Heart right ventricle (tissue), 16 donors: ENCODE results near the gene VN1R5. TPM values are rescaled to one million over a fixed set of nuclear protein-coding genes. Genes with fewer than 3 reads are reported as not detected.

ENCODE experiments used
- ATAC-seq, 8 donors: fragments of 200-7000 bp; cut with Tn5 transposase; one replicate each; pipeline ENCODE4 v1.9.1; 2020; ENCODE audit warnings: mild to moderate bottlenecking in 8 of 8, moderate library complexity in 8 of 8, moderate number of reproducible peaks in 1 of 8
- DNase-seq, 2 donors: peaks; one replicate each; pipeline ENCODE4 v3.0.0-alpha.2; 2020
- H3K27ac ChIP-seq, 10 donors: fragments of 200-600 bp; sonication (generic) in 2 of 10; one replicate each; pipeline versions ENCODE4 v1.5.0 to v1.8.0; 2020 to 2022; ENCODE audit warnings: mild to moderate bottlenecking in 3 of 10
- H3K27me3 ChIP-seq, 7 donors: fragments of 200-600 bp; one replicate each; pipeline ENCODE4 v1.8.0; 2021 to 2022; ENCODE audit warnings: mild to moderate bottlenecking in 2 of 7
- H3K36me3 ChIP-seq, 9 donors: fragments of 200-600 bp; sonication (generic) in 1 of 9; one replicate each; pipeline versions ENCODE4 v1.5.0 to v1.8.0; 2020 to 2022; ENCODE audit warnings: mild to moderate bottlenecking in 2 of 9
- H3K4me1 ChIP-seq, 9 donors: fragments of 200-600 bp; sonication (generic) in 1 of 9; one replicate each; pipeline versions ENCODE4 v1.5.0 to v1.8.0; 2020 to 2022; ENCODE audit warnings: mild to moderate bottlenecking in 4 of 9
- H3K4me3 ChIP-seq, 10 donors: fragments of 200-600 bp; sonication (generic) in 2 of 10; one replicate each; pipeline versions ENCODE4 v1.5.0 to v1.8.0; 2020 to 2022; ENCODE audit warnings: mild to moderate bottlenecking in 7 of 10, moderate library complexity in 2 of 10
- H3K9me3 ChIP-seq, 11 donors: fragments of 200-600 bp in 10 of 11; sonication (generic) in 2 of 11; one replicate each; pipeline versions ENCODE4 v1.5.0 to v1.8.0; 2013 to 2022; ENCODE audit warnings: mild to moderate bottlenecking in 2 of 11, control low read depth in 1 of 11, moderate library complexity in 1 of 11
- CTCF ChIP-seq, 9 donors: fragments of 200-600 bp; sonication (generic) in 2 of 9; IDR thresholded peaks; one replicate each; pipeline versions ENCODE4 v1.5.0 to v1.8.0; 2021 to 2022; ENCODE audit warnings: antibody characterized with exemption in 9 of 9, mild to moderate bottlenecking in 5 of 9, moderate library complexity in 1 of 9
- WGBS, 2 donors: extraction: QIAGEN DNeasy Blood & Tissue Kit; methylation state at CpG; one replicate each; pipeline ENCODE4 v1.1.7; 2013; ENCODE audit warnings: inconsistent platforms in 1 of 2; 5-methylcytosine and 5-hydroxymethylcytosine counted together
- intact Hi-C, 10 donors: fragments of 100-400 bp; cut with DNase I; formaldehyde crosslinking; loops; one replicate each; pipeline versions ENCODE4 v1.11.1 to v1.14.2; 2022
- polyA plus RNA-seq, 2 donors: library from polyadenylated mRNA; stranded (reverse); fragments of 200-250 nt; gene quantifications; one replicate each; pipeline ENCODE4 v1.2.3, GENCODE V29; 2013
- total RNA-seq, 10 donors: library from RNA; stranded (reverse); fragmentation: NEBNext Ultra II Directional in 3 of 10; extraction: Animal tissue kit (Norgen Biotek cat#: 25700) in 3 of 10; gene quantifications; one replicate each; pipeline versions ENCODE4 v1.2.1 to v1.2.4, GENCODE V29; 2021 to 2023
- donor health status: Arrhythmogenic right ventricular cardiomyopathy.
- donor health status: ischemic (EF 13 %, LVEDD 7.1; RV severe dilation, severe dysfunction).
- donor health status: healthy with polysubstance abuse.
- donor health status: DM: no; HTN: yes; CAD: no.
- donor health status: DM: no; HTN: no; CAD: no.
- donor health status: ischemic (EF 25% LVEDD 6.9; RV normal size, moderate dysfunction).
- donor health status: ischemic (EF 25% LVEDD 5.7; RV mildly dilated, moderate dysfunction).
- donor health status: healthy.
- donor health status: DM: yes; HTN: yes; CAD: no.
- donor health status: Ischemic cardiomyopathy.
- donor health status: ischemic (EF 35%, LVEDD 5.7; RV mildly dilated, moderate dysfunction).
- donor health status: nonischemic (EF 11% LVEDD 7.7; RV severe dilation, severe dysfunction).
- donor health status: DM: yes; HTN: yes; CAD: no.
- donor health status: PGD.
- donor health status: ischemic (EF 29% LVEDD 5.4; RV normal size, mild dysfunction).
- donor health status: nonischemic (EF 23%, LVEDD 6.1; RV moderate dilation, normal function).

Gene VN1R5
- total and polyA plus RNA-seq, 12 donors: not detected

DNA sequence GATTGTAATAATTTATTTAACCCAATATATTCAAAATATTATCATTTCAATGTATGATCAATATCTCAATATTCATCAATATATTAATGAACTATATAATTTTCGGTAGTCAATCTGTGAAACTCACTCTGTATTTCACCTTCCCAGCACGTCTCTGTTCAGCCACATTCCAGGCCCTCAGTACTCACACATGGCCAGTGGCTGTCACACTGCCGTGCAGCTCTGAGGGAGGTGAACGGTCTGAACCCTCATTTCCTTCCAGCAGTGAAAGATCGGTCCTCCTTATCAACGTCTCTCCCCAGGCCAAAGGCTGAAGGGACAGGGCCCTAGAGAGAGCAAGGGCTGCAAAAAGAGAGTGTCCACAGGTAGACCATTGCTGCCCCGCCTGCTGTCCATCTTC lies 44.5 kb upstream of the VN1R5 start:
- WGBS, 2 donors: 53 to 55% methylated on average over 7 of the region's 7 CpGs
- intact Hi-C loops: loop anchor here in 3 of 10 donors (2.0 to 10.0 kb wide), 4 partner anchors 39 to 134 kb away; partner anchors contain the start of genes ZNF124 (in 1 of the 3), ZNF496 (in 1 of the 3), ZNF669 (in 1 of the 3) and ZNF670 (in 1 of the 3)
- peak overlapping the region in 4 of 10 donors; percentile 85 to 96 (median 94) for H3K4me3 ChIP-seq

DNA sequence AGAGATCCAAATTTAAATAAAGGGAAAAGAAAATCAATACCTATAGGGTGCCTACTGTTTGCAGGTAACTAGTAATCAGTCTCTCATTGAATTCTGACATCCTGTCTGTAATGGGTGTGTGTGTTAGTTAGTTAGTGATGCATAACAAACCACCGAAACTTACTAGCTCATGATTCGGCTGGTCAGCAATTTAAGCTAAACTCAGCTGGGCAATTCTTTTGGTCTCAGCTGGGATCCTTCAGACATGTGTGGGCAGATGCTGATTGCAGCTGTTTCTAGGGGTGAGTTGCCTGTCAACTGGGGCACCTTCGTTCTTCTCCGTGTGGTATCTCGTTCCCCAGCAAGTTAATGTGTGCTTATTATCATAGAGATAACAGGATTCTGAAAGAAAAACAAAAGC lies 43.9 kb upstream of the VN1R5 start:
- no peak for DNase-seq
- no peak for ATAC-seq
- Histone ChIP-seq H3K36me3 (peaks cover 0 to 10% (median 0%) of the 10 kb centered on the region in 9 donors), H3K4me3 (no peak overlapping the region), H3K27ac (no peak overlapping the region), H3K4me1 (peaks cover 0 to 36% (median 21%) of the 10 kb centered on the region in 9 donors), H3K27me3 (no peaks in the 10 kb centered on the region), H3K9me3 (no peaks in the 10 kb centered on the region)
- intact Hi-C loops: loop anchor here in 2 of 10 donors (5.0 to 10.0 kb wide), 2 partner anchors 123 to 135 kb away; partner anchors contain the start of genes ZNF496 (in 1 of the 2) and ZNF670 (in 1 of the 2)
- whole genome bisulfite sequencing, 2 donors: 55 to 60% methylated on average over 5 of the region's 5 CpGs
- no peak for TF ChIP-seq CTCF (IDR thresholded peaks at IDR 0.05)

More for the DNA sequence above, 44.5 kb upstream of the VN1R5 start:
- TF ChIP-seq CTCF (IDR thresholded peaks at IDR 0.05): no peak
- Histone ChIP-seq H3K36me3 (peaks cover 0 to 17% (median 0%) of the 10 kb centered on the region in 9 donors), H3K4me1 (peaks cover 0 to 36% (median 21%) of the 10 kb centered on the region in 9 donors), H3K9me3 (no peaks in the 10 kb centered on the region), H3K27ac (peak overlapping the region in 8 of 10 donors; percentile 47 to 97 (median 92)), H3K27me3 (no peaks in the 10 kb centered on the region)
- ATAC-seq (no peak), DNase-seq (no peak)

GRCh38 chr1:247212627-247213617 lies 43.0 kb upstream of the VN1R5 start:
- no peak for TF ChIP-seq CTCF (IDR thresholded peaks at IDR 0.05)
- DNase-seq (no peak), ATAC-seq (no peak)
- intact Hi-C loops: loop anchor here in 2 of 10 donors (5.0 to 10.0 kb wide), 2 partner anchors 122 to 136 kb away; partner anchors contain the start of genes ZNF496 (in 1 of the 2) and ZNF670 (in 1 of the 2)
- no peak overlapping the region for H3K27ac ChIP-seq
- H3K4me3 ChIP-seq: no peak overlapping the region
- peaks cover 0 to 29% (median 21%) of the 10 kb centered on the region in 9 donors for H3K4me1 ChIP-seq
- peaks cover 0 to 7% (median 0%) of the 10 kb centered on the region in 9 donors for H3K36me3 ChIP-seq
- WGBS, 2 donors: 53 to 58% methylated on average over 1 of the region's 1 CpG
- H3K27me3 ChIP-seq: no peaks in the 10 kb centered on the region
- H3K9me3 ChIP-seq: no peaks in the 10 kb centered on the region

DNA sequence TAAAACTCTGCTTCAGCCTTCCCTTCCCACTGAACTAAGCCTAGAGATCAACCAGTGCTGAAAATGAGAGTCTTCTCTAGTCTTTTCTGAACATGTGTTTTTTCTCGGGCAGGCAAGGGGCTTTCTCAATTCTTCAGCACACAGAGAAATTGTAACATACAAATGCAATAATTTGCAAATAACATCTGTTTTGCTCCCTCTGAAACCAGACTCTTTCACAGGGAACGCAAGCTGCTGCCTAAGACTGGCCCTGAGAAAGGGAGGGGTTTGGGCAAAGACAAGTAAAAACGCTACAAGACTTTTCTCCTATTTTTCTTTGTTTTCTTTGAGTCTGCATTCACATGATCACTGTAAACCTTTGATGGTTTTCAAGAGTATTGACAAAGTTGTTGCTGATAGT lies 39.6 kb upstream of the VN1R5 start:
- no peak overlapping the region for H3K4me3 ChIP-seq
- WGBS, 2 donors: 55 to 71% methylated on average over 3 of the region's 3 CpGs
- DNase-seq (no peak), ATAC-seq (no peak)
- H3K4me1 ChIP-seq: peaks cover 0 to 4% (median under 1%) of the 10 kb centered on the region in 9 donors
- intact Hi-C loops: loop anchor here in 1 of 10 donors (10.0 kb wide), 1 partner anchor 119 kb away; the partner anchor contains the start of gene ZNF496
- no peaks in the 10 kb centered on the region for H3K27me3 ChIP-seq
- no peak for TF ChIP-seq CTCF (IDR thresholded peaks at IDR 0.05)
- no peaks in the 10 kb centered on the region for H3K36me3 ChIP-seq
- no peaks in the 10 kb centered on the region for H3K9me3 ChIP-seq
- no peak overlapping the region for H3K27ac ChIP-seq
